Measurements from ENCODE around the gene THRB.

THRB gene

GRCh38 chr3:24272408-24272807 is 222.2 kb downstream of the THRB start:
- Histone ChIP-seq H3K9ac (ENCODE audit: insufficient read length) (no peak overlapping the region), H3K36me3 (ENCODE audit: insufficient read depth, low read length) (no peaks in the 10 kb centered on the region), H3K9me3 (ENCODE audit: low read depth, low read length) (no peaks in the 10 kb centered on the region), H3K4me3 (no peak overlapping the region), H3K27ac (no peak overlapping the region)
- no peak for DNase-seq (ENCODE audit: low read depth, low spot score)
- TF ChIP-seq FOXP2 (optimal IDR thresholded peaks at IDR 0.05; ENCODE audit: control extremely low read depth, extremely low read length, insufficient read depth) = no peak
- TF ChIP-seq EZH2 (IDR thresholded peaks at IDR 0.05) = no peak
- TF ChIP-seq POLR2AphosphoS5 (IDR thresholded peaks at IDR 0.05; ENCODE audit: borderline replicate concordance, low read depth, low read length) = no peak

GRCh38 chr3:24271228-24271627 is 223.4 kb downstream of the THRB start:
- TF ChIP-seq POLR2AphosphoS5 (IDR thresholded peaks at IDR 0.05; ENCODE audit: borderline replicate concordance, low read depth, low read length) (no peak), EZH2 (IDR thresholded peaks at IDR 0.05) (no peak), FOXP2 (optimal IDR thresholded peaks at IDR 0.05; ENCODE audit: control extremely low read depth, extremely low read length, insufficient read depth) (no peak)
- no peak for DNase-seq (ENCODE audit: low read depth, low spot score)

GRCh38 chr3:24270744-24271143 is 223.9 kb downstream of the THRB start:
- Histone ChIP-seq H3K4me3 (no peak overlapping the region), H3K9me3 (ENCODE audit: low read depth, low read length) (no peaks in the 10 kb centered on the region), H3K36me3 (ENCODE audit: insufficient read depth, low read length) (no peaks in the 10 kb centered on the region), H3K9ac (ENCODE audit: insufficient read length) (no peak overlapping the region), H3K27ac (no peak overlapping the region)
- no peak for DNase-seq (ENCODE audit: low read depth, low spot score)
- no peak for TF ChIP-seq POLR2AphosphoS5 (IDR thresholded peaks at IDR 0.05; ENCODE audit: borderline replicate concordance, low read depth, low read length)

More at GRCh38 chr3:24271228-24271627, 223.4 kb downstream of the THRB start:
- Histone ChIP-seq H3K27ac (no peak overlapping the region), H3K36me3 (ENCODE audit: insufficient read depth, low read length) (no peaks in the 10 kb centered on the region), H3K4me3 (no peak overlapping the region), H3K9ac (ENCODE audit: insufficient read length) (no peak overlapping the region), H3K9me3 (ENCODE audit: low read depth, low read length) (no peaks in the 10 kb centered on the region)

GRCh38 chr3:24270204-24270691 is 224.4 kb downstream of the THRB start:
- Histone ChIP-seq H3K9me3 (ENCODE audit: low read depth, low read length) (no peaks in the 10 kb centered on the region), H3K4me3 (no peak overlapping the region), H3K36me3 (ENCODE audit: insufficient read depth, low read length) (no peaks in the 10 kb centered on the region), H3K9ac (ENCODE audit: insufficient read length) (no peak overlapping the region), H3K27ac (no peak overlapping the region)
- no peak for DNase-seq (ENCODE audit: low read depth, low spot score)
- no peak for TF ChIP-seq FOXP2 (optimal IDR thresholded peaks at IDR 0.05; ENCODE audit: control extremely low read depth, extremely low read length, insufficient read depth)
- no peak for TF ChIP-seq EZH2 (IDR thresholded peaks at IDR 0.05)
- TF ChIP-seq POLR2AphosphoS5 (IDR thresholded peaks at IDR 0.05; ENCODE audit: borderline replicate concordance, low read depth, low read length) = no peak

- no peaks in the 10 kb centered on the region for H3K9me3 ChIP-seq (ENCODE audit: low read depth, low read length)
- TF ChIP-seq POLR2AphosphoS5 (IDR thresholded peaks at IDR 0.05; ENCODE audit: borderline replicate concordance, low read depth, low read length) = no peak
- no peak for TF ChIP-seq FOXP2 (optimal IDR thresholded peaks at IDR 0.05; ENCODE audit: control extremely low read depth, extremely low read length, insufficient read depth)
- no peak for DNase-seq (ENCODE audit: low read depth, low spot score)
- H3K36me3 ChIP-seq (ENCODE audit: insufficient read depth, low read length) = no peaks in the 10 kb centered on the region
- no peak overlapping the region for H3K4me3 ChIP-seq
- no peak overlapping the region for H3K9ac ChIP-seq (ENCODE audit: insufficient read length)
- H3K27ac ChIP-seq = no peak overlapping the region
These were observed 229.9 kb downstream of the THRB start for GRCh38 chr3:24264748-24265158.

- H3K27ac ChIP-seq = no peak overlapping the region
- no peak overlapping the region for H3K9ac ChIP-seq (ENCODE audit: insufficient read length)
- no peak for TF ChIP-seq POLR2AphosphoS5 (IDR thresholded peaks at IDR 0.05; ENCODE audit: borderline replicate concordance, low read depth, low read length)
- no peak for TF ChIP-seq EZH2 (IDR thresholded peaks at IDR 0.05)
- TF ChIP-seq FOXP2 (optimal IDR thresholded peaks at IDR 0.05; ENCODE audit: control extremely low read depth, extremely low read length, insufficient read depth) = no peak
- no peaks in the 10 kb centered on the region for H3K9me3 ChIP-seq (ENCODE audit: low read depth, low read length)
- H3K36me3 ChIP-seq (ENCODE audit: insufficient read depth, low read length) = no peaks in the 10 kb centered on the region
- no peak for DNase-seq (ENCODE audit: low read depth, low spot score)
- no peak overlapping the region for H3K4me3 ChIP-seq
These were observed 230.6 kb downstream of the THRB start for GRCh38 chr3:24264011-24264410.

- Histone ChIP-seq H3K27ac (no peak overlapping the region), H3K4me3 (no peak overlapping the region), H3K36me3 (ENCODE audit: insufficient read depth, low read length) (no peaks in the 10 kb centered on the region), H3K9me3 (ENCODE audit: low read depth, low read length) (no peaks in the 10 kb centered on the region), H3K9ac (ENCODE audit: insufficient read length) (no peak overlapping the region)
- no peak for DNase-seq (ENCODE audit: low read depth, low spot score)
- no peak for TF ChIP-seq EZH2 (IDR thresholded peaks at IDR 0.05)
- TF ChIP-seq FOXP2 (optimal IDR thresholded peaks at IDR 0.05; ENCODE audit: control extremely low read depth, extremely low read length, insufficient read depth) = no peak
- TF ChIP-seq POLR2AphosphoS5 (IDR thresholded peaks at IDR 0.05; ENCODE audit: borderline replicate concordance, low read depth, low read length) = no peak
These were observed 231.5 kb downstream of the THRB start for GRCh38 chr3:24263069-24263668.

- no peak overlapping the region for H3K4me3 ChIP-seq
- TF ChIP-seq POLR2AphosphoS5 (IDR thresholded peaks at IDR 0.05; ENCODE audit: borderline replicate concordance, low read depth, low read length) = no peak
- H3K27ac ChIP-seq = no peak overlapping the region
- no peak overlapping the region for H3K9ac ChIP-seq (ENCODE audit: insufficient read length)
- H3K36me3 ChIP-seq (ENCODE audit: insufficient read depth, low read length) = no peaks in the 10 kb centered on the region
- no peak for DNase-seq (ENCODE audit: low read depth, low spot score)
- no peaks in the 10 kb centered on the region for H3K9me3 ChIP-seq (ENCODE audit: low read depth, low read length)
These were observed 233.1 kb downstream of the THRB start for GRCh38 chr3:24261521-24261920.

- Histone ChIP-seq H3K4me3 (no peak overlapping the region), H3K27ac (no peak overlapping the region), H3K9ac (ENCODE audit: insufficient read length) (no peak overlapping the region), H3K9me3 (ENCODE audit: low read depth, low read length) (no peaks in the 10 kb centered on the region), H3K36me3 (ENCODE audit: insufficient read depth, low read length) (no peaks in the 10 kb centered on the region)
- TF ChIP-seq FOXP2 (optimal IDR thresholded peaks at IDR 0.05; ENCODE audit: control extremely low read depth, extremely low read length, insufficient read depth) (no peak), POLR2AphosphoS5 (IDR thresholded peaks at IDR 0.05; ENCODE audit: borderline replicate concordance, low read depth, low read length) (no peak), EZH2 (IDR thresholded peaks at IDR 0.05) (no peak)
- DNase-seq (ENCODE audit: low read depth, low spot score) = no peak
These were observed 234.6 kb downstream of the THRB start for GRCh38 chr3:24259901-24260512.
